ENCODE measurements around the gene CSPG5.

Gene CSPG5

GRCh38 chr3:47586746-47587145 is 8.1 kb upstream of the CSPG5 start:
- no peak for DNase-seq (ENCODE audit: low read depth in 2 of 2)

DNA sequence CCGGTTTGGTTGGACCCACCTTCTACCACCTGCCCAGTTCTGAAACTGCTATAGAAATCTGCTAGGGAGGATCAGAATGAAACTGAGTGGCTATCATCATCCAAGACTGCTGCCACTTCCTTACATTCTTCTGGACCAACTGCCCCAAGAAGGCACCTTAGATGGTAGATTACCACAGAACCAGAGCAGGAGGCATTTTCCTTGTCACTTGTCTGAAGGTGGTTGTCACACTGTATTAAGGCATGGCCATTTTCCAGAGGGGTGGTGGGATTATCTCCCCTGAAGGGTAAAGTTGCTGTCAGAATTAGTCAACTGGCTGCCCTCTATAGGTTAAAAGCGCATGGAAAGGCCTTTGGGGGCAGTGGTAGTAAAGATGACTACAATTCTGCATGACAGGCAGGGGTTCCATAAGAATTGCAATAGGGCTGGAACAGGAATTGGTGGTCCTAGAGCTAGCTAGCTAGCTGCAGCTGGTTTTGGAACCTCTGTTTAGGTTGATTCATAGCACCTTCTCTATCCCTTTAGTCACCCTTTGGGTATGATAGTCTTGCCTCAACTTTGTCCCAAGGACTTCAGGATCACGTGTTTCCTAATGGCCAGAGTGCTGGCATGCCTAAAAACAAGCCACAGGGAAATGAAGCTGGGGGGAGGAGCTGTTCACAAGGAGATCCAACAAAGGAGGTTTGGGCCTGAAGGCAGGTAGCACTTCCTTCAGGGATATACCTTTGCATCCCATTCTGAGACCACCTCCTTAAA is 4.8 kb upstream of the CSPG5 start:
- DNase-seq (ENCODE audit: low read depth in 2 of 2), result no peak

DNA sequence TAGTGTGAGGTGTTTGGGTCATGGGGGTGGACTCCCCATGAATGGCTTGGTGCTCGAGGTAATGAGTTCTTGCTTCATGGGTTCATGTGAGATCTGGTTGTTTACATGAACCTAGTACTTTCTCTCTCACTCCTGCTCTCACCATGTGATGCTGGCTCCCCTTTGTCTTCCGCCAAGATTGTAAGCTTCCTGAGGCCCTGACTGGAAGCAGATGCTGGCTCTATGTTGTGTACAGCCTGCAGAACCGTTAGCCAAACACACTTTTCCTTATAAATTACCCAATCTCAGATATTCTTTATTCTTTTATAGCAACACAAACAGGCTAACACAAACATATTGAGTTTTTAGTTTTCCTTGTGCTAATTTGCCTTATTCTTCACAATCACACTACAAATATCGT is 3.2 kb upstream of the CSPG5 start:
- DNase-seq (ENCODE audit: low read depth in 2 of 2), result no peak

DNA sequence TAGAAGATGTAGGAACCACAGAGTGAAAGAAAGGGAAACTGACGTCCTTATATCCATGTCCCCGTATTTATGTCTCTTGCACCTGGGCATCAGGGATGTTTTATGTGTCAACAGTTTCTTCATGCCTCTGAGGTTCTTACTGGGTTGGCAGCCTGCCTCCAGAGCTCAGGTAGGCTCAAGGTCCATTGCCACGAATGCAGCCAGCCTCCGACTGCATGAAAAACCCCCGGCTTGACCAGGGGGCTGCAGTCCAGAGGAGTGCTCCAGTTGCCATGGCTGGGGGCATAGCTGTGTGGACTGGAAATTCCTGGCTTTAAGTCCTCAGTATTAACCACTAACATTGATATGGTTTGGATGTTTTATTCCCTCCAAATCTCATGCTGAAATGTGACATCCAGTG is 2.8 kb upstream of the CSPG5 start:
- DNase-seq (ENCODE audit: low read depth in 2 of 2), result no peak

DNA sequence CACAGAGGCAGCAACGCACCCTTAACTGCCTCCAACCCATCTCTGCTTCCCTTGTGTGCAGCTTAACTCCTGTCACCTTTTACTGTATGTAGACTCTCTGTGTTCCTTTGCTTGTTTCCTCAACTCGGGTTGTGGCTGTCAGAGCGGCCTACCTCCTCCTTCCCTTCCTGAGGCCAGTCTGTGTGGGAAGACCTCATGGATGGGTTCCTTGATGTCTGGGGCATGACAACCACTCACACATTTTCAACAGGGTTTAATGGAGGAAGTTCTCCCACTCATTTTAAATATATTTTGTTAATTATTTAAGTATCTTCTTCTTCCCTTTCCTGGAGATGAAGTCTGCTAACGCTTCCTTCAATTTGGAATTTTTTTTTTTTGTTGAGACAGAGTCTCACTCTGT is 1.8 kb upstream of the CSPG5 start:
- DNase-seq (ENCODE audit: low read depth in 2 of 2), result no peak

DNA sequence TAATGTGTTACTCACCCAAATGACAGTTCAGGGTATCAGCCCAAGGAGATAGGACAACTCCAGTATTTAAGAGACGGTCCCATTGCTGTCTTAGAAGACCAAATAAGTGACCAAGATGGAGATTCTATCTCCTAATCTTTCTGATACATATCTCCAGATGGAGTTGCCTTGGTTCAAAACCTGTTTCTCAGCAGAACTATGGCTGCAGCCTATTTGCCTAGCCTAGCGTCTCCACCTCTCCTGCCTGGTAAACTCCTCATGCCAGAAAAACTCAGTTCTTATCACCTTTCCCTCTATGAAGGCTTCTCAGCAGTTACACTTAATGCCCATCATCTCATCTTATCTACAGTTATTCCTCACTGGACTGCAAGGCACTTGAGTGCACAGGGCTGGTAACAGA is 1.2 kb upstream of the CSPG5 start:
- DNase-seq (ENCODE audit: low read depth in 2 of 2), result no peak

- peak; percentile 5 to 9 for DNase-seq (ENCODE audit: low read depth in 2 of 2)
Measured at GRCh38 chr3:47578119-47578632, 489 bp downstream of the CSPG5 start.

- no peak for DNase-seq (ENCODE audit: low read depth in 2 of 2)
Measured at GRCh38 chr3:47577583-47578118, 1.0 kb downstream of the CSPG5 start.

DNA sequence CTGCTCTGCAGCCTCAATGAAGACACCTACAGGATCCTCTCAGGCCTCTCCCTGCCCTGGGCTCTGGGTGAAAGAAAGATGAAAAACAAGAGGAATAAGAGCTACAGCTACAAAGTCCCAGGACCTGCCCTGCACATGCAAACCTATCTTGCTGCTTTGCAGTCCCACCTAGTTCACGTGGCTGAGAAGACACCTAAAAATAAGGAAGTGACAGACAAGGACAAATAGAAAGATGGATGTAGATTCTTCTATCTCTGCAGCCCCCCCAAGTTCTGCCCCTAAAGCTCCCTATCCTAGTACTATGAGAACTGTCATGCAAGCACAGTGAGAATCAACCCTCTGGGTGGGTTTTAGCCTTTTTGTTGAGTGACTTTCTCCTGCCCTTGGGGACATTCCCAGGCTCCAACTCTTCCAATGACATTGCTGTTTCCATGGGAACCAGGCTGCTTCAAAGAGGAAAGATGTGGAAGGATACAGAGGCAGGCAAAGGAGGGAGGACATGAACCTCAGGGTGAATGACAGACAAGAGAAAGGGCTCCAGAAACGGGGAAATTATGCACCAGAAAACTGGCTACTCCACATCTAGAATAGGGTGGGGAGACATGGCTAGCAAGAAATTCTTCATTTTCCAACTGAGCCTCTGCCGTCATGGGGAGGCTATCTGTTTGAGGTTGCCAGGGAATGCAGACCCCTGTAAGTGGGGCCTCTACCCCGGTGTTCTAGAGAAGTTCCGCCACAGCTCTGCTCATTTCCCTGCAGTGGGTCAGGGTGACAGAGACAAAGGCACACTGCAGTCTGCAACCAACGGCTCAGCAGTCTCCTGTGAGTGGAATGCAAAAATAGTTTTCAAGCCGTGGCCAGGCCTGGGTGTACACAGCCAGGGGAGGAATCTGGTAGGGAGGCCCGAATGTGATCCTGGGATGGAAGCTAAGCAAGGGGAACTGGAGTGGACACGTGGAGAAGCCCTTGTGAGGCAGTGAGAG is 5.2 kb downstream of the CSPG5 start:
- DNase-seq (ENCODE audit: low read depth in 2 of 2), result no peak

DNA sequence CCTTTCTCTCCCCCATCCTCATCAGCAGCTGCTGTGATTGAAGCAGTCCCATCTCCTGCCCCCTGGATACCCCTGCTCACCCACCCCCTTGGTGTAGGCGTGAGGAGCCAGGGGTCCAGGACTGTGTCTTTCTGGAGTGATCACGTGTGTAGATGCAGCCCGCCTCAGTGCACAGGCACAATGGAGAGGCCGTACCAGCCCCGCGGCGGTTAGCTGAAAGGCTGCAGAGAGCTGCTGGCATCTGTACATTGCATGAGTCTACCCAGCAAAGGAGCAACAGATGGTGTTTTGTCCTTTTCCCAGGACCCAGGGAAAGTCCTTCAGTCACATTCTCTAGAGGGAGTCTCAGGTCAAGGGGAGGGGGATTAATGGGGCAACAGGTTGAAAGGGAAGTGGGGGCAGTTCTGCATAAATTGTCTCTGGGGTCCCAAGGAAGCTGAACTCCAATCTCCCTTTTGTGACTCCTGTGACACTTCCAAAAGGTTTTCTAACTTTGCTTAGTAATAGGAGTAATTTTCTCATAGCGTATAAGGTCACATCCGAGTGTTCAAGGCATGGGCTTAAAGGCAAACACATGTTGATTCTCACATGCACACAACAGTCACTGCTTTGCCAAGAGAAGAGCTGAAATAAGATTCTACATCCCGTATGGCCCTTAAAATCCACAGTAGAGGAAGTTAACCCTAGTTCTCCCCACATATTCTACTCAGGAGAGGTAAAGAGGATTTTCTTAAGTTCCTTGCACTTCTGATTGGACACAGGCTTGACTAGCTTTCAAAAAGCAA is 7.1 kb downstream of the CSPG5 start:
- DNase-seq (ENCODE audit: low read depth in 2 of 2), result no peak

DNA sequence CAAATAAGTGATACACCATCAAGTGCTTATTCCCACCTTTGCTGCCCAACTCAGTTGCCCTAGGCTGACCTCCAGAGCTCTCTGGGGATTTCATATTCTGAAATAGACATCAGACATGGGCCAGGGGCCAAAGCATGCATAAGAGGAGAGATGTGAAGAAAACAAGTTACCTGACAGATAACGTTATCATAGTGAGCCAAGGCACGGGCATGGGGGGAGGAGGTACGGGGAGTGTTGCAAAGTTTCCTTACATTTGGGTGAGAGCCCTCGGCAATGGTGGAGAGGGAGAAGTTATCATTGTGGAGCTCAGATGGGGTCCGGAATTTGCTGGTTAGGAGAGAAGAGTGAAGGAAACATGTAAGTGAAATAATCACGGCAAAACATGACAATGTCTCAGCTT is 9.8 kb downstream of the CSPG5 start:
- DNase-seq (ENCODE audit: low read depth in 2 of 2), result no peak

DNA sequence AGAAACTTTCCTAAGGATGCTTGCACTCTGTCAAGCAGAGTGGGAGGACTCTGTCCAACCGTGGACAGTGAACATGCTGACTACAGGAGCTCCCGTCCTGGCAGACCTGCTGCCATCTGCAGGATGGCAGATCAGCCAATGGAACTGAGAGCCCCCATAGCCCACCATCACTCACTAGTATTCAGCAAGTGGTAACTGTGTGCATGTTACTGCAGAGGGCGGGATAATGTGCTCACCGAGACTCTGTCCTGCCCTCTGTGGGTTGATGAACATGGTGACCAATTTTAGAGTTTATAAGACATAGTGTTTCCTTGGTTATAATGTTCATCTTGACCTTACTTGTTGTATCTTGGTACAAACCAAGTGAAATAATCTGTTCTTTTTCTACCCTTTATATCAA is 11.5 kb downstream of the CSPG5 start:
- DNase-seq (ENCODE audit: low read depth in 2 of 2), result no peak

- DNase-seq (ENCODE audit: low read depth in 2 of 2), result no peak
Measured at GRCh38 chr3:47566667-47567066, 12.0 kb downstream of the CSPG5 start.

- DNase-seq (ENCODE audit: low read depth in 2 of 2), result no peak
Measured at GRCh38 chr3:47565734-47566550, 12.7 kb downstream of the CSPG5 start.

- no peak for DNase-seq (ENCODE audit: low read depth in 2 of 2)
Measured at GRCh38 chr3:47556351-47556750, 22.3 kb downstream of the CSPG5 start.

DNA sequence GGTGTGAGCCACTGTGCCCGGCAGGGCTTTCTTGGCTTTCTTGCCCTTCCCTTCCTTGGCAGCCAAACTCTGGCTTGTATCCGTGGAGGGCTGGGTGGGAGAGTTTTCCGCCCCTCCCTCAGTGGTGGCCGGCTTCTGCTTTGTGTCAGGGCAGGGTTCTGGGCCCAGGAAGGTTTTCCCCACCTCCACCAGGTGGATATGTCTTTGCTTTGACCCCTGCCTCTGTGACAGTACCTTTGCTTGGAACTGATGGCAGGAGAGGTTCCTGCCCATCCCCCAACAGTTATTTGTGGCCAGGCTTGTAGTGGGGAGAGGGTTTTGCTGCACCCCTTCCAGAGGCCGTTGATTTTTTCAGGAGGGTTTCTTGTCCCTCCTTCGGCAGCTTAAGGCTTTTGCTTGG is 24.3 kb downstream of the CSPG5 start:
- no peak for DNase-seq (ENCODE audit: low read depth in 2 of 2)

DNA sequence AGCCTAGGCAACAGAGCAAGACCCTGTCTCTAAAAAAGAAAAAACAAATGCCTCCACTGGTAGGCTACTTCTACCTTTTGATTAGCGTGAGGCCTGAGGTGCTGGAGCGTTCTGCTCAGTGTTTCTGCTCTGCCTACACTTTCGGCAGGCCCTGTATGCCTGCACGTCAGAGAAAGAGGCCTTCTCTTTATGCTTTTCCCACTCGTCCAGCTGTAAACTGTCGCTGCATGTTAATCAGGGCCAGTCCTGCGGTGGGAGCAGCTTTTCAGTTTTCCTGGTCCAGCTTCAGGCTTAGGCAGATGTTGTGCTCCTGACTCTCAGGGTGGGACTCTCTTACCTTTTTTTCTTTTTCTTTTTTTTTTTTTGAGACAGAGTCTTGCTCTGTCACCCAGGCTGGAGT is 25.3 kb downstream of the CSPG5 start:
- no peak for DNase-seq (ENCODE audit: low read depth in 2 of 2)

GRCh38 chr3:47542471-47543173 is 36.0 kb downstream of the CSPG5 start:
- DNase-seq (ENCODE audit: low read depth in 2 of 2), result no peak

DNA sequence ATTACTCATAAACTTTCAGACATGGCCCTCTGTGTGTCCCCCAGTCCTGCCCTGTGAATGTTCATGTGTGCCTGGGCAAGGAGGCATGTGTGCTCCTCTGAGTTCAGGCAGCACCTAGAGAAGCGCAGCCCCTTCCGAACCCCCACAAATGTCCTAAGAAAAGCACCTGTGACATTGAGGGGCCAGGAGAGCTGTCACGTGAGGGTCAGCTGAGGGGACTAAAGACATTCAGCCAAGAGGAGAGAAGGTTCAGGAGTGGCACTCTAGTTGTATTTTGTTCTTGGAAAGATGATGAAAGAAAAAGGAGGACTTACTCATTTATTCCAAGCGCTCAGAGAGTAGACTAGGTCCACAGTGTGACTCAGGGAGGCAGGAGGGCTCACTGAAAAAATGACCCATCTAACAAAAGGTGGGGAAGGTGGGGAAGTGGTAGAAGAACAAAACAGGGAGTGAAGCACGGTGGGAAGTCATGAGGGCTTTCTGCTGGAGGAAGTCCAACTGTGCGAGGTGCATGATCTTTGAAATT is 37.0 kb downstream of the CSPG5 start:
- DNase-seq (ENCODE audit: low read depth in 2 of 2), result no peak

- DNase-seq (ENCODE audit: low read depth in 2 of 2), result no peak
Measured at GRCh38 chr3:47540281-47540680, 38.4 kb downstream of the CSPG5 start.
